HG02571 (cell line): Measurements from ENCODE around the gene CDKN3.
"Not testable (repeated sequence)": the region's sequence is repeated elsewhere in the genome, so short reads cannot be mapped to it uniquely, and the experiment has no call there.

ENCODE experiments used
- ATAC-seq: cut with Tn5 transposase; IDR thresholded peaks from one replicate; pipeline ENCODE4 v1.9.1; 2021; ENCODE audit warnings: mild to moderate bottlenecking, moderate library complexity; ENCODE audit not compliant: unreplicated experiment

CDKN3 gene

GRCh38 chr14:54369343-54369742 lies 27.5 kb upstream of the CDKN3 start:
- no peak for ATAC-seq

GRCh38 chr14:54370323-54371198 lies 26.2 kb upstream of the CDKN3 start:
- no peak for ATAC-seq

- ATAC-seq = no peak
These were observed 22.5 kb upstream of the CDKN3 start for GRCh38 chr14:54374117-54374884.

GRCh38 chr14:54377501-54377900 lies 19.3 kb upstream of the CDKN3 start:
- ATAC-seq = no peak

- ATAC-seq = not testable (repeated sequence)
These were observed 17.9 kb upstream of the CDKN3 start for GRCh38 chr14:54378893-54379292.

- not testable (repeated sequence) for ATAC-seq
These were observed 16.2 kb upstream of the CDKN3 start for GRCh38 chr14:54380558-54380957.

- no peak for ATAC-seq
These were observed 15.0 kb upstream of the CDKN3 start for GRCh38 chr14:54381821-54382220.

- no peak for ATAC-seq
These were observed 13.0 kb upstream of the CDKN3 start for GRCh38 chr14:54383835-54384234.

- no peak for ATAC-seq
These were observed 11.3 kb upstream of the CDKN3 start for GRCh38 chr14:54385556-54385955.

- ATAC-seq = no peak
These were observed 9.5 kb upstream of the CDKN3 start for GRCh38 chr14:54387328-54387727.

GRCh38 chr14:54392131-54392859 lies 4.5 kb upstream of the CDKN3 start:
- no peak for ATAC-seq

- ATAC-seq = not testable (repeated sequence)
These were observed 3.6 kb upstream of the CDKN3 start for GRCh38 chr14:54392986-54393884.

- no peak for ATAC-seq
These were observed 2.2 kb upstream of the CDKN3 start for GRCh38 chr14:54394596-54394995.

GRCh38 chr14:54395284-54395683 lies 1.5 kb upstream of the CDKN3 start:
- no peak for ATAC-seq

GRCh38 chr14:54395716-54396115 lies 1.1 kb upstream of the CDKN3 start:
- ATAC-seq = no peak

GRCh38 chr14:54396183-54396492 lies 669 bp upstream of the CDKN3 start:
- no peak for ATAC-seq

GRCh38 chr14:54399560-54399959 lies 2.8 kb downstream of the CDKN3 start:
- no peak for ATAC-seq

GRCh38 chr14:54403401-54404005 lies 6.7 kb downstream of the CDKN3 start:
- ATAC-seq = not testable (repeated sequence)

- no peak for ATAC-seq
These were observed 13.4 kb downstream of the CDKN3 start for GRCh38 chr14:54410215-54410614.

- no peak for ATAC-seq
These were observed 14.6 kb downstream of the CDKN3 start for GRCh38 chr14:54411371-54411770.
